ENCODE results near the gene ZNF507. TPM values are rescaled to one million over a fixed set of nuclear protein-coding genes. Genes with fewer than 3 reads are reported as not detected.

Gene ZNF507
- total and polyA plus RNA-seq, 2 of the 8 experiments (the other 6 are each of a cell fraction or from before 2014, with no cell fraction given) = 8.6 to 28.8 TPM

DNA sequence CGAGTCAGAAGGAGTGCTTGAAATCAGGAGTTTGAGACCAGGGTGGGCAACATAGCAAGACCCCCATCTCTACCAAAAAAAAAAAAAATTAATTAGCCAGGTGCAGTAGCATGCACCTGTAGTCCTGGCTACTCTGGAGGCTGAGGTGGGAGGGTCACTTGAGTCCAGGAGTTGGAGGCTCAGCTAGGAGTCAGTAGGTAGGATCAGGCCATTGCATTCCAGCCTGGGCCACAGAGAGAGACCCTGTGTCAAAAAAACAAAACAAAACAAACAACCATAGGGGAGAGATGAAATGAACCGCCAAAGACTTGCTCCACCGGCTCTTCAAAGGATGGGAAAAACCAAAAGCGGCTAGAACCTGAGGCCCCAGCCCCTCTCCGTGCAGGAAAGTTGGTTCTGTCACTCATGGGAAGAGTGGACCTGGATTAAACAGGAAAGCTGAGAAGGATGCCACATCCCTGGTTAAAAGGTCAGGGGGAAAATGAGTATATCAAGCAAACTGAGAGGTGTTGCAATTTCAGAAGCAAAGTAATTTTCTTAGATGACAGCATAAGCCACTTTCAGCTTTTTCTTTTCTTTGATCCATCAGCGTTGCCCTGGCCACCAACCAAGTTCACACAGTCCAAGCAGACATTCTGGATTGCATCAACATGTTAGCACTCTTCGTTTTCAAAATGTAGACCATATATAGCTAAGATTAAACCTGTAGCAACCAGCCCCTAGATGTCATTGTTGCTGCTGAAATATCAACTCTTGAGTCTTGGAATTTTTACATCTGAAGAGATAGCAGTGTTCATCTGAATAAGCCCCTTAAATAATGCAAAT is 8.9 kb upstream of the ZNF507 start (continued):
- no peak for TF ChIP-seq SUZ12 (IDR thresholded peaks at IDR 0.05; ENCODE audit: low read length)
- no peak for TF ChIP-seq PHF8 (conservative IDR thresholded peaks at IDR 0.05; ENCODE audit: low read depth, low read length)
- TF ChIP-seq SIX5 (IDR thresholded peaks at IDR 0.05; ENCODE audit: low read depth, low read length) = no peak
- TF ChIP-seq BACH1 (IDR thresholded peaks at IDR 0.05; ENCODE audit: low read length) = no peak
- no peak for TF ChIP-seq CBX5 (IDR thresholded peaks at IDR 0.05; ENCODE audit: low read depth, low read length)
- TF ChIP-seq ASH2L (IDR thresholded peaks at IDR 0.05; ENCODE audit: low read length) = no peak
- TF ChIP-seq, protein P1, sequence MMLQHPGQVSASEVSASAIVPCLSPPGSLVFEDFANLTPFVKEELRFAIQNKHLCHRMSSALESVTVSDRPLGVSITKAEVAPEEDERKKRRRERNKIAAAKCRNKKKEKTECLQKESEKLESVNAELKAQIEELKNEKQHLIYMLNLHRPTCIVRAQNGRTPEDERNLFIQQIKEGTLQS (IDR thresholded peaks at IDR 0.05; ENCODE audit: insufficient read depth, low read depth, low read length) = no peak
